ENCODE data around the gene SERPINA6. TPM values are rescaled to one million over a fixed set of nuclear protein-coding genes. Genes with fewer than 3 reads are reported as not detected.
"Not testable (repeated sequence)": the region's sequence is repeated elsewhere in the genome, so short reads cannot be mapped to it uniquely, and the experiment has no call there.

The SERPINA6 gene
- total RNA-seq, 1 donor from 2014 or later, result 1.1 TPM

DNA sequence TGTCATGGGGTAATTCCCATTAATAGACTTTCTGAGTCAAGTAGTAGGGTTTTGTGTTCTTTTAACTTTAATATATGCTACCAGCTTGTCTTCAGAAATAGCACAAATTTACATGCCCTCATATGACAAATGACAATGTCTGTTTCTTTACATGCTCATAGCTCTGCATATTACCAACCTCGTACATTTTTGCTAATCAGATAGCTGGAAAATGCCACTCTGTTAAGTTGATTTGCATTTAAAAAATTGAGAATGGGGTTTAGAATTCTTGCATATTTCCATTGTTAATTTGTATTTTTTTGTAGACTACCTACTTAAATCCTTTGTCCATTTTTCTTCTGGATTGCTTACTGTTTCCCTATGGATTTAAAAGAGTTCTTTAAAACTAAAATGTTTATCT, 34.0 kb upstream of the SERPINA6 start:
- TF ChIP-seq CTCF (IDR thresholded peaks at IDR 0.05), result no peak
- no peaks in the 10 kb centered on the region for H3K36me3 ChIP-seq
- ATAC-seq (no peak), DNase-seq (no peak)
- H3K9me3 ChIP-seq, result no peaks in the 10 kb centered on the region
- H3K27ac ChIP-seq, result no peak overlapping the region
- H3K4me3 ChIP-seq, result no peak overlapping the region
- H3K27me3 ChIP-seq (ENCODE audit: low read depth), result no peaks in the 10 kb centered on the region
- intact Hi-C loops (cut with DNase I), result no loop called here
- H3K4me1 ChIP-seq, result no peaks in the 10 kb centered on the region

- DNase-seq (no peak), ATAC-seq (no peak)
- no peak for TF ChIP-seq CTCF (IDR thresholded peaks at IDR 0.05)
- Histone ChIP-seq H3K36me3 (no peaks in the 10 kb centered on the region), H3K27ac (no peak overlapping the region), H3K27me3 (ENCODE audit: low read depth) (no peaks in the 10 kb centered on the region), H3K4me1 (no peaks in the 10 kb centered on the region), H3K4me3 (no peak overlapping the region), H3K9me3 (no peaks in the 10 kb centered on the region)
- intact Hi-C loops (cut with DNase I), result no loop called here
These were observed 33.4 kb upstream of the SERPINA6 start for GRCh38 chr14:94356379-94357056.

DNA sequence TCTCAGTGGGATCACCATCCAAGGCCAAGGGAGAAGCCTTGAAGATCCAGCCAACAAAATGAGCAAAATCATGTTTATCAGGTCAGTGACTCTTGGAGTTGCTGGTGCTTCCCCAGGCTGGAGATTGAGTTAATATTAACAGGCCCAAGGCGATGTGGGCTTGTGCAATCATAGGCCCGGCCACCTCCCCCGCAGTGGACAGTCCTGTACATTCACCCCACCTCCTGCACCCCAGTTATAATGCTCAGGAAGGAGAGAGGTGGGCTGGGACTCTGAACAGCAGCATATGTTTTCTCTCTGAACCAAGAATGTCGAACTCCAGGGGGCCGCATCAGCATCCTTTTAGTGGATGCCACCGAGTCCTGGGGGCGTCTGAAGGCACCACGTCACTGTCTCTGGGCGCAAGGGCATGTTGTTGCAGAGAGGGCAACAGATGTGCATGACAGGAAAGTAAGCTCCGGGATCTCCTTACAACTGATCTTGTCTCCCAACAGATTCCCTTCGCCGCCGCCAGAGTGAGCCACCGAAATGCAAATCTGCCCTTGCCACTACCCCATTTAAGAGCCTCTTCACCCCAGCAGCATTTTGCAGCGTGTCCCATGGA, 32.2 kb upstream of the SERPINA6 start:
- H3K4me3 ChIP-seq, result no peak overlapping the region
- peak; percentile 64 to 87 for ATAC-seq
- DNase-seq, result peak; percentile 80
- no peaks in the 10 kb centered on the region for H3K9me3 ChIP-seq
- intact Hi-C loops (cut with DNase I), result no loop called here
- no peaks in the 10 kb centered on the region for H3K36me3 ChIP-seq
- no peak overlapping the region for H3K27ac ChIP-seq
- TF ChIP-seq CTCF (IDR thresholded peaks at IDR 0.05), result peak; percentile 56
- H3K27me3 ChIP-seq (ENCODE audit: low read depth), result no peaks in the 10 kb centered on the region
- H3K4me1 ChIP-seq, result no peaks in the 10 kb centered on the region

GRCh38 chr14:94354638-94355185, 31.6 kb upstream of the SERPINA6 start:
- no peak for DNase-seq
- no peaks in the 10 kb centered on the region for H3K4me1 ChIP-seq
- ATAC-seq, result no peak
- no peaks in the 10 kb centered on the region for H3K27me3 ChIP-seq (ENCODE audit: low read depth)
- H3K27ac ChIP-seq, result no peak overlapping the region
- intact Hi-C loops (cut with DNase I), result no loop called here
- H3K9me3 ChIP-seq, result no peaks in the 10 kb centered on the region
- H3K36me3 ChIP-seq, result no peaks in the 10 kb centered on the region
- TF ChIP-seq CTCF (IDR thresholded peaks at IDR 0.05), result no peak
- no peak overlapping the region for H3K4me3 ChIP-seq

GRCh38 chr14:94354190-94354589, 31.1 kb upstream of the SERPINA6 start:
- H3K27ac ChIP-seq; intact Hi-C loops (cut with DNase I); H3K4me3 ChIP-seq; H3K9me3 ChIP-seq; DNase-seq; H3K4me1 ChIP-seq; ATAC-seq; H3K36me3 ChIP-seq; H3K27me3 ChIP-seq (ENCODE audit: low read depth): not testable (repeated sequence)

DNA sequence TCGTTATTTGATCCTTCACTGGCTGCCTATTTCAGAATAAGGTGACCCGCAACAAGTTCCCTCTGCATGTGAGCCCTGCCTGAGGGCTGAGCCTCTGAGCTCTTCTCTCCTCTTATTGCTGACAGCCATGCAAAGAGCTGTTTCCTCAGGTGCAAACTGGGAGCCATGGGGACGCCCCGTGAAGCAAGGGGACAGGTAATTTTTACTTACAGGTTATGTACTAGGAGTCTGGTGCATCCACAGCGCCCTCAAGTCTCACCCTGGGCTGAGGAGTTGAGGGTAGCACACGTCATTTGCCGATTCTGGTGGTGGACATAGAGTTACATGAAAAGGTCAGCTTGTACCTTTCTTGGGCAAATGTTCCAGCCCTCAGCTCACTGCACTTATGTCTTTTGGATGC, 26.1 kb upstream of the SERPINA6 start:
- H3K36me3 ChIP-seq, result no peaks in the 10 kb centered on the region
- H3K27me3 ChIP-seq (ENCODE audit: low read depth), result no peaks in the 10 kb centered on the region
- ATAC-seq, result no peak
- DNase-seq, result no peak
- TF ChIP-seq CTCF (IDR thresholded peaks at IDR 0.05), result no peak
- intact Hi-C loops (cut with DNase I), result no loop called here
- H3K4me1 ChIP-seq, result no peaks in the 10 kb centered on the region
- no peaks in the 10 kb centered on the region for H3K9me3 ChIP-seq
- no peak overlapping the region for H3K4me3 ChIP-seq
- no peak overlapping the region for H3K27ac ChIP-seq
